SH-SY5Y (cell line): Measurements from ENCODE around the gene IL16.

ENCODE experiments used
- GATA2 ChIP-seq: IDR thresholded peaks from 2 replicates; pipeline ENCODE4 v1.6.1; 2011; ENCODE audit warnings: mild to moderate bottlenecking, low read depth, low read length
- GATA3 ChIP-seq: IDR thresholded peaks from 2 replicates; pipeline ENCODE4 v1.6.1; 2011; ENCODE audit warnings: low read depth, mild to moderate bottlenecking, low read length, moderate library complexity

DNA sequence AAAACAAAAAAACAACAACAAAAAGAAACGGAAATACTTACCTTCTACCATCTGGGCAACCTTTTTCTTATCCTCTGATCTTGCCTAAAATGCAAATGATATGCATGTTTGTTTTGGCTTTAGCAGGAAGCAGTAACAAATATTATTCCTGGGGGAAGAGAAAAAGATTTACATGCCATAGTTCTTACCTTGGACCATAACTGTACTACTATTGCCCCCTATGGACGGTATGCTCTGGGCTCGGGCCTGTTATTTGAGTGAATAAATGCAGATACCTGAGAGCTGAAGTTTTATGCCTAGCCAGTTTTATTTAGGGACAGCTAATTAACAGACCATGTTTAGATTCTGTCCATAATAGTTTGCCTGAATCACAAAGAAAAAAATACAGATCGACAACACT, 139.9 kb downstream of the IL16 start:
- TF ChIP-seq GATA2 = no peak
- no peak for TF ChIP-seq GATA3
